ENCODE measurements around the gene PKHD1. TPM values are rescaled to one million over a fixed set of nuclear protein-coding genes. Genes with fewer than 3 reads are reported as not detected.

The PKHD1 gene
- total RNA-seq, 1 experiment from 2014 or later, result 0.43 TPM

DNA sequence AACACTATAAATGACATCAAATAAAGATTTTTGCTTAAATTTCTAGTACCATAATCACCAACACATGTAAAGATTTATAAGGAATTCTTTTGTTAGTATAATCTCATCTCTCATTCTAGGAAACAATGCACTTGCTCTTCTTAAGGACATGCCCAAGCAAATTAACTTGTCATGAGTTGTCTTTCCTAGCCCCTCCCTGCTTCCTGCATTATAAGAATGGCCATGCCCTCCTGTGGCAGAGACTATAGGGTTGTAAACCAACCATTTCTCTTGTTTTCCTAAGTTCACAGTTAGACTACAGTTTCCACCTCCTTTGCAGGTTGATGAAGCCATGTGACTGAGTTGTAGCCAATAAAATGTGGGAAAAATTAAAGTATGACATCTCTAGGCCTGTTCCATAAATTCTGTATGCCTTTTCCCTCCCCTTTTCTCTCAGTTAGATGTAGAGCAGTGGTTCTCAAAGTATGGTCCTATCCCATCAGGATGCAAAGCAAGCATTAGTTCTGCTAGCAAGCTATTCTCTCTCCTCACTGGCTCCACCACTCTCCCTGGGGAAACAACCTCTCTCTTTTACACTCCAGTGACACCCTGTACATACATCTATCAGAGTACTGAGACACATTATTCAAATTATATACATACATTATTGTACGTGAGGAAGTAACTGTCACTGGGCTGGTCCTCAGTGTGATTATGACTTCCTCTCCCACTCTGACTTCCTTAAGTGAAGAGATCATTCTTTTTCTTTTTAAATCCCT is 295.0 kb downstream of the PKHD1 start:
- TF ChIP-seq EZH2 (IDR thresholded peaks at IDR 0.05; ENCODE audit: borderline replicate concordance, low read depth, low read length, poor library complexity, severe bottlenecking), result no peak
- TF ChIP-seq, protein P1, sequence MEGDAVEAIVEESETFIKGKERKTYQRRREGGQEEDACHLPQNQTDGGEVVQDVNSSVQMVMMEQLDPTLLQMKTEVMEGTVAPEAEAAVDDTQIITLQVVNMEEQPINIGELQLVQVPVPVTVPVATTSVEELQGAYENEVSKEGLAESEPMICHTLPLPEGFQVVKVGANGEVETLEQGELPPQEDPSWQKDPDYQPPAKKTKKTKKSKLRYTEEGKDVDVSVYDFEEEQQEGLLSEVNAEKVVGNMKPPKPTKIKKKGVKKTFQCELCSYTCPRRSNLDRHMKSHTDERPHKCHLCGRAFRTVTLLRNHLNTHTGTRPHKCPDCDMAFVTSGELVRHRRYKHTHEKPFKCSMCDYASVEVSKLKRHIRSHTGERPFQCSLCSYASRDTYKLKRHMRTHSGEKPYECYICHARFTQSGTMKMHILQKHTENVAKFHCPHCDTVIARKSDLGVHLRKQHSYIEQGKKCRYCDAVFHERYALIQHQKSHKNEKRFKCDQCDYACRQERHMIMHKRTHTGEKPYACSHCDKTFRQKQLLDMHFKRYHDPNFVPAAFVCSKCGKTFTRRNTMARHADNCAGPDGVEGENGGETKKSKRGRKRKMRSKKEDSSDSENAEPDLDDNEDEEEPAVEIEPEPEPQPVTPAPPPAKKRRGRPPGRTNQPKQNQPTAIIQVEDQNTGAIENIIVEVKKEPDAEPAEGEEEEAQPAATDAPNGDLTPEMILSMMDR (conservative IDR thresholded peaks at IDR 0.05; ENCODE audit: low read depth, low read length), result no peak
- Histone ChIP-seq H3K27ac (ENCODE audit: low read depth, low read length, poor library complexity, severe bottlenecking) (no peak overlapping the region), H3K4me1 (ENCODE audit: insufficient read depth, low read length, poor library complexity, severe bottlenecking) (no peaks in the 10 kb centered on the region), H3K9me3 (ENCODE audit: low read depth, low read length, poor library complexity, severe bottlenecking) (no peaks in the 10 kb centered on the region), H3K27me3 (replicated peaks; ENCODE audit: insufficient read depth, low read depth, low read length, poor library complexity) (no peaks in the 10 kb centered on the region), H3K4me3 (ENCODE audit: low read depth, low read length, poor library complexity, severe bottlenecking) (no peak overlapping the region), H3K36me3 (ENCODE audit: insufficient read depth, low read length, poor library complexity, severe bottlenecking) (no peaks in the 10 kb centered on the region)
- BruUV-seq (replicated peaks), result no TSS peak
- intact Hi-C loops (cut with micrococcal nuclease; ENCODE audit: unreplicated experiment), result no loop called here
- DNase-seq (ENCODE audit: low spot score), result peak; percentile 1
- CTCF ChIA-PET, result no interaction called here
- POLR2A ChIA-PET (ENCODE audit: low non-redundant PET), result no interaction called here

DNA sequence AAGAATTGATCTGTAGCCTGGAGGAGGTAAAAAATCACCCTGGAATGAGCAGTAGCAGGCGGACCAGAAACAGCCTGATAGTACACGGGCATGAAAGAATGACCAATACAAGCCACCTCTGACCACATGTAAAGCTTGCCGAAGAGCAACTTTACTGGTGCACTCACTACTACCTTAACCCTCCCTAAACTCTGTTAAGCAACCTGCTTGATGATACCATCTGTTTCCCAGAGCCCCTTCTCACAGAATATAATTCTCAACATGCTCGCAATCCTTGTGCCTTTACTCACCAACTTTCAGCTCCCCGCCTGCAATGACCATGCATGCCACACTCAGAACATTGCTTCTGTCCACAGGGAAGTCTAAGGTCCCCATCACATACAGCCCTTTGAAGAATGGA is 296.5 kb downstream of the PKHD1 start:
- Histone ChIP-seq H3K9me3 (ENCODE audit: low read depth, low read length, poor library complexity, severe bottlenecking) (no peaks in the 10 kb centered on the region), H3K36me3 (ENCODE audit: insufficient read depth, low read length, poor library complexity, severe bottlenecking) (no peaks in the 10 kb centered on the region), H3K4me1 (ENCODE audit: insufficient read depth, low read length, poor library complexity, severe bottlenecking) (no peaks in the 10 kb centered on the region), H3K4me3 (ENCODE audit: low read depth, low read length, poor library complexity, severe bottlenecking) (no peak overlapping the region), H3K27me3 (replicated peaks; ENCODE audit: insufficient read depth, low read depth, low read length, poor library complexity) (no peaks in the 10 kb centered on the region), H3K27ac (ENCODE audit: low read depth, low read length, poor library complexity, severe bottlenecking) (no peak overlapping the region)
- DNase-seq (ENCODE audit: low spot score), result no peak
- CTCF ChIA-PET, result no interaction called here
- POLR2A ChIA-PET (ENCODE audit: low non-redundant PET), result no interaction called here
- TF ChIP-seq, protein P1 (conservative IDR thresholded peaks at IDR 0.05; ENCODE audit: low read depth, low read length), result no peak
- TF ChIP-seq EZH2 (IDR thresholded peaks at IDR 0.05; ENCODE audit: borderline replicate concordance, low read depth, low read length, poor library complexity, severe bottlenecking), result no peak
- BruUV-seq (replicated peaks), result no TSS peak
- intact Hi-C loops (cut with micrococcal nuclease; ENCODE audit: unreplicated experiment), result no loop called here

DNA sequence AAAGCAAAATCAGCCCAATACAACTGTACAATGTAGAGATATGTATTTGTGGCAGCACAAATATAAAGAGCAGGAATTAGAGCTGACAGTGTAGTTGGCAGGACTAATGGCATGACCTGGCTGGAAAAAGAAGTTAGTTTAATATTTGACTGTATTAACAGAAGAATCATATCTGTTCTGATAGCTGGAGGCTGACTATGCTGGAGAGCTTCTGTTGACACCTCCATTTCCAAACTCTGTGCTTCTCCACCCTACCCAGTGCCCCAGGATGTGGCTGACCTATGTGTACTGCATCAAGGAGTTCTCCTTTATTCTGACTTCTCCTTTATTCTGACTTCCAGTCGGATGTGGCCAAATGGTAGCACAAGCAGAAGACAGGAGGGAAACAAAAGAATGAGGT is 299.3 kb downstream of the PKHD1 start:
- intact Hi-C loops (cut with micrococcal nuclease; ENCODE audit: unreplicated experiment), result no loop called here
- no peak overlapping the region for H3K4me3 ChIP-seq (ENCODE audit: low read depth, low read length, poor library complexity, severe bottlenecking)
- POLR2A ChIA-PET (ENCODE audit: low non-redundant PET), result no interaction called here
- DNase-seq (ENCODE audit: low spot score), result no peak
- no peaks in the 10 kb centered on the region for H3K27me3 ChIP-seq (replicated peaks; ENCODE audit: insufficient read depth, low read depth, low read length, poor library complexity)
- H3K36me3 ChIP-seq (ENCODE audit: insufficient read depth, low read length, poor library complexity, severe bottlenecking), result no peaks in the 10 kb centered on the region
- no TSS peak for BruUV-seq (replicated peaks)
- no peaks in the 10 kb centered on the region for H3K9me3 ChIP-seq (ENCODE audit: low read depth, low read length, poor library complexity, severe bottlenecking)
- no peak overlapping the region for H3K27ac ChIP-seq (ENCODE audit: low read depth, low read length, poor library complexity, severe bottlenecking)
- H3K4me1 ChIP-seq (ENCODE audit: insufficient read depth, low read length, poor library complexity, severe bottlenecking), result no peaks in the 10 kb centered on the region
- CTCF ChIA-PET, result no interaction called here
- no peak for TF ChIP-seq EZH2 (IDR thresholded peaks at IDR 0.05; ENCODE audit: borderline replicate concordance, low read depth, low read length, poor library complexity, severe bottlenecking)
- TF ChIP-seq, protein P1 (conservative IDR thresholded peaks at IDR 0.05; ENCODE audit: low read depth, low read length), result no peak
